ENCODE results near the gene FUNDC2.

FUNDC2 gene

GRCh38 chrX:155070975-155071693 is 44.5 kb downstream of the FUNDC2 start, which contains the start of the genes BRCC3, CMC4 and MTCP1:
BRCC3 (plus strand) TSS chrX:155071508; CDS start chrX:155071528, 20 bp downstream.
CMC4 (minus strand) TSS chrX:155071136; CDS start chrX:155064023, 7,113 bp downstream.
MTCP1 (minus strand) TSS chrX:155071136; CDS start chrX:155066010, 5,126 bp downstream.
- Histone ChIP-seq H3K9me3 (ENCODE audit: control insufficient read depth, insufficient read depth, low read depth, low read length) (no peaks in the 10 kb centered on the region), H3K4me1 (ENCODE audit: control insufficient read depth, insufficient read depth, low read length) (no peaks in the 10 kb centered on the region), H3K27ac (ENCODE audit: extremely low read depth, low read depth, low read length) (peak within 1 kb of the TSS; percentile 81), H3K4me3 (ENCODE audit: low read depth, low read length) (peak within 1 kb of the TSS; percentile 72), H3K36me3 (ENCODE audit: control insufficient read depth in 2 of 2, insufficient read depth in 1 of 2, low read length in 2 of 2) (peaks cover 3 to 27% of the 10 kb centered on the region in 2 experiments; a peak in 2 of 3 replicates)
- ChIA-PET POLR2A (interaction anchor here (0.9 to 1.8 kb wide), 2 partner anchors 44 to 45 kb away, joined by 3 to 4 read pairs; partner anchors contain the start of gene FUNDC2), CTCF (interaction anchor here (0.6 to 1.8 kb wide), 3 partner anchors 11 to 153 kb away, joined by 3 to 5 read pairs (median 5); no protein-coding TSS in a partner anchor)
- TF ChIP-seq ZSCAN5A (tag by site-specific recombination; IDR thresholded peaks at IDR 0.05) (peak; percentile 63; the same call in 1 of the 2 replicates), ZNF76 (tag by site-specific recombination; IDR thresholded peaks at IDR 0.05; ENCODE audit: borderline replicate concordance, low read depth) (no peak; the same call in 1 of the 2 replicates), ZNF580 (tag by site-specific recombination; IDR thresholded peaks at IDR 0.05) (no peak), ZNF510 (tag by site-specific recombination; IDR thresholded peaks at IDR 0.05; ENCODE audit: insufficient replicate concordance) (no peak), ZNF146 (tag by site-specific recombination; IDR thresholded peaks at IDR 0.05) (peak; percentile 10; the same call in 1 of the 2 replicates), ATF2 (tag by site-specific recombination; IDR thresholded peaks at IDR 0.05; ENCODE audit: low read depth) (no peak), ZSCAN23 (tag by site-specific recombination; IDR thresholded peaks at IDR 0.05) (no peak), ZBTB7A (tag by site-specific recombination; IDR thresholded peaks at IDR 0.05; ENCODE audit: low read depth) (0 out of 2 replicates have a peak, but pooled peaks have one; percentile 65), ZNF521 (tag by site-specific recombination; IDR thresholded peaks at IDR 0.05) (no peak), ZNF529 (tag by site-specific recombination; IDR thresholded peaks at IDR 0.05; ENCODE audit: insufficient replicate concordance) (no peak), SP2 (tag by site-specific recombination; IDR thresholded peaks at IDR 0.05) (peak; percentile 59), ZIC2 (tag by site-specific recombination; IDR thresholded peaks at IDR 0.05) (no peak; the same call in 1 of the 2 replicates), YY1 (tag by site-specific recombination; IDR thresholded peaks at IDR 0.05) (peak; percentile 90), ZNF777 (tag by site-specific recombination; IDR thresholded peaks at IDR 0.05; ENCODE audit: borderline replicate concordance) (no peak), ZNF341 (tag by site-specific recombination; IDR thresholded peaks at IDR 0.05; ENCODE audit: low read depth) (no peak), ZNF791 (tag by site-specific recombination; IDR thresholded peaks at IDR 0.05) (no peak), SP7 (tag by site-specific recombination; IDR thresholded peaks at IDR 0.05) (peak; percentile 59)
- TF ChIP-seq, protein P1, sequence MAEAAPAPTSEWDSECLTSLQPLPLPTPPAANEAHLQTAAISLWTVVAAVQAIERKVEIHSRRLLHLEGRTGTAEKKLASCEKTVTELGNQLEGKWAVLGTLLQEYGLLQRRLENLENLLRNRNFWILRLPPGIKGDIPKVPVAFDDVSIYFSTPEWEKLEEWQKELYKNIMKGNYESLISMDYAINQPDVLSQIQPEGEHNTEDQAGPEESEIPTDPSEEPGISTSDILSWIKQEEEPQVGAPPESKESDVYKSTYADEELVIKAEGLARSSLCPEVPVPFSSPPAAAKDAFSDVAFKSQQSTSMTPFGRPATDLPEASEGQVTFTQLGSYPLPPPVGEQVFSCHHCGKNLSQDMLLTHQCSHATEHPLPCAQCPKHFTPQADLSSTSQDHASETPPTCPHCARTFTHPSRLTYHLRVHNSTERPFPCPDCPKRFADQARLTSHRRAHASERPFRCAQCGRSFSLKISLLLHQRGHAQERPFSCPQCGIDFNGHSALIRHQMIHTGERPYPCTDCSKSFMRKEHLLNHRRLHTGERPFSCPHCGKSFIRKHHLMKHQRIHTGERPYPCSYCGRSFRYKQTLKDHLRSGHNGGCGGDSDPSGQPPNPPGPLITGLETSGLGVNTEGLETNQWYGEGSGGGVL (tag by site-specific recombination; IDR thresholded peaks at IDR 0.05) = no peak
- TF ChIP-seq, protein P2, sequence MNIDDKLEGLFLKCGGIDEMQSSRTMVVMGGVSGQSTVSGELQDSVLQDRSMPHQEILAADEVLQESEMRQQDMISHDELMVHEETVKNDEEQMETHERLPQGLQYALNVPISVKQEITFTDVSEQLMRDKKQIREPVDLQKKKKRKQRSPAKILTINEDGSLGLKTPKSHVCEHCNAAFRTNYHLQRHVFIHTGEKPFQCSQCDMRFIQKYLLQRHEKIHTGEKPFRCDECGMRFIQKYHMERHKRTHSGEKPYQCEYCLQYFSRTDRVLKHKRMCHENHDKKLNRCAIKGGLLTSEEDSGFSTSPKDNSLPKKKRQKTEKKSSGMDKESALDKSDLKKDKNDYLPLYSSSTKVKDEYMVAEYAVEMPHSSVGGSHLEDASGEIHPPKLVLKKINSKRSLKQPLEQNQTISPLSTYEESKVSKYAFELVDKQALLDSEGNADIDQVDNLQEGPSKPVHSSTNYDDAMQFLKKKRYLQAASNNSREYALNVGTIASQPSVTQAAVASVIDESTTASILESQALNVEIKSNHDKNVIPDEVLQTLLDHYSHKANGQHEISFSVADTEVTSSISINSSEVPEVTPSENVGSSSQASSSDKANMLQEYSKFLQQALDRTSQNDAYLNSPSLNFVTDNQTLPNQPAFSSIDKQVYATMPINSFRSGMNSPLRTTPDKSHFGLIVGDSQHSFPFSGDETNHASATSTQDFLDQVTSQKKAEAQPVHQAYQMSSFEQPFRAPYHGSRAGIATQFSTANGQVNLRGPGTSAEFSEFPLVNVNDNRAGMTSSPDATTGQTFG (tag by site-specific recombination; IDR thresholded peaks at IDR 0.05; ENCODE audit: borderline replicate concordance) = no peak
- TF ChIP-seq, protein P3, sequence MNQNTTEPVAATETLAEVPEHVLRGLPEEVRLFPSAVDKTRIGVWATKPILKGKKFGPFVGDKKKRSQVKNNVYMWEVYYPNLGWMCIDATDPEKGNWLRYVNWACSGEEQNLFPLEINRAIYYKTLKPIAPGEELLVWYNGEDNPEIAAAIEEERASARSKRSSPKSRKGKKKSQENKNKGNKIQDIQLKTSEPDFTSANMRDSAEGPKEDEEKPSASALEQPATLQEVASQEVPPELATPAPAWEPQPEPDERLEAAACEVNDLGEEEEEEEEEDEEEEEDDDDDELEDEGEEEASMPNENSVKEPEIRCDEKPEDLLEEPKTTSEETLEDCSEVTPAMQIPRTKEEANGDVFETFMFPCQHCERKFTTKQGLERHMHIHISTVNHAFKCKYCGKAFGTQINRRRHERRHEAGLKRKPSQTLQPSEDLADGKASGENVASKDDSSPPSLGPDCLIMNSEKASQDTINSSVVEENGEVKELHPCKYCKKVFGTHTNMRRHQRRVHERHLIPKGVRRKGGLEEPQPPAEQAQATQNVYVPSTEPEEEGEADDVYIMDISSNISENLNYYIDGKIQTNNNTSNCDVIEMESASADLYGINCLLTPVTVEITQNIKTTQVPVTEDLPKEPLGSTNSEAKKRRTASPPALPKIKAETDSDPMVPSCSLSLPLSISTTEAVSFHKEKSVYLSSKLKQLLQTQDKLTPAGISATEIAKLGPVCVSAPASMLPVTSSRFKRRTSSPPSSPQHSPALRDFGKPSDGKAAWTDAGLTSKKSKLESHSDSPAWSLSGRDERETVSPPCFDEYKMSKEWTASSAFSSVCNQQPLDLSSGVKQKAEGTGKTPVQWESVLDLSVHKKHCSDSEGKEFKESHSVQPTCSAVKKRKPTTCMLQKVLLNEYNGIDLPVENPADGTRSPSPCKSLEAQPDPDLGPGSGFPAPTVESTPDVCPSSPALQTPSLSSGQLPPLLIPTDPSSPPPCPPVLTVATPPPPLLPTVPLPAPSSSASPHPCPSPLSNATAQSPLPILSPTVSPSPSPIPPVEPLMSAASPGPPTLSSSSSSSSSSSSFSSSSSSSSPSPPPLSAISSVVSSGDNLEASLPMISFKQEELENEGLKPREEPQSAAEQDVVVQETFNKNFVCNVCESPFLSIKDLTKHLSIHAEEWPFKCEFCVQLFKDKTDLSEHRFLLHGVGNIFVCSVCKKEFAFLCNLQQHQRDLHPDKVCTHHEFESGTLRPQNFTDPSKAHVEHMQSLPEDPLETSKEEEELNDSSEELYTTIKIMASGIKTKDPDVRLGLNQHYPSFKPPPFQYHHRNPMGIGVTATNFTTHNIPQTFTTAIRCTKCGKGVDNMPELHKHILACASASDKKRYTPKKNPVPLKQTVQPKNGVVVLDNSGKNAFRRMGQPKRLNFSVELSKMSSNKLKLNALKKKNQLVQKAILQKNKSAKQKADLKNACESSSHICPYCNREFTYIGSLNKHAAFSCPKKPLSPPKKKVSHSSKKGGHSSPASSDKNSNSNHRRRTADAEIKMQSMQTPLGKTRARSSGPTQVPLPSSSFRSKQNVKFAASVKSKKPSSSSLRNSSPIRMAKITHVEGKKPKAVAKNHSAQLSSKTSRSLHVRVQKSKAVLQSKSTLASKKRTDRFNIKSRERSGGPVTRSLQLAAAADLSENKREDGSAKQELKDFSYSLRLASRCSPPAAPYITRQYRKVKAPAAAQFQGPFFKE (tag by site-specific recombination; IDR thresholded peaks at IDR 0.05; ENCODE audit: borderline replicate concordance) = no peak
